Peyer's patch (tissue), 4 donors: ENCODE measurements around the gene DYNLT3. TPM values are rescaled to one million over a fixed set of nuclear protein-coding genes. Genes with fewer than 3 reads are reported as not detected.

Experiments used
- DNase-seq, 3 donors: peaks; one replicate each; pipeline ENCODE4 v3.0.0-alpha.2; 2017 to 2019
- H3K27ac ChIP-seq, 4 donors: fragments of 200-600 bp; sonication (generic); one replicate each; pipeline ENCODE4 v1.5.1; 2016 to 2019
- H3K27me3 ChIP-seq, 2 donors: fragments of 200-600 bp; sonication (generic); one replicate each; pipeline ENCODE4 v1.5.1; 2019
- H3K36me3 ChIP-seq, 3 donors: fragments of 200-600 bp; sonication (generic); one replicate each; pipeline ENCODE4 v1.5.1; 2016 to 2019
- H3K4me1 ChIP-seq, 4 donors: fragments of 200-600 bp; sonication (generic); one replicate each; pipeline ENCODE4 v1.5.1; 2016 to 2019
- H3K4me3 ChIP-seq, 4 donors: fragments of 200-600 bp; sonication (generic); 1 replicate in 3 of 4; 2 replicates in 1 of 4; pipeline ENCODE4 v1.5.1; 2016 to 2019; ENCODE audit warnings: mild to moderate bottlenecking in 1 of 4
- H3K9me3 ChIP-seq, 4 donors: fragments of 200-600 bp; sonication (generic); one replicate each; pipeline ENCODE4 v1.5.1; 2016 to 2019; ENCODE audit warnings: mild to moderate bottlenecking in 1 of 4
- CTCF ChIP-seq, 6 experiments: fragments of 450-650 bp in 4 of 6; fragments of 200-600 bp in 2 of 6; sonication (generic) in 1 of 6; IDR thresholded peaks; one replicate each; pipeline ENCODE4 v1.5.1; 2017 to 2019; ENCODE audit warnings: antibody characterized with exemption in 6 of 6, mild to moderate bottlenecking in 3 of 6, moderate library complexity in 1 of 6
- POLR2A ChIP-seq, 2 donors: fragments of 450-650 bp; IDR thresholded peaks; one replicate each; pipeline ENCODE4 v1.5.1; 2017; ENCODE audit warnings: antibody characterized with exemption in 2 of 2, mild to moderate bottlenecking in 2 of 2, moderate library complexity in 2 of 2
- total RNA-seq, 4 donors: library from RNA; depleted of rRNA; stranded (reverse); fragments of >200 nt; gene quantifications; one replicate each; pipeline ENCODE4 v1.1.0, GENCODE V29; 2016

Gene DYNLT3
- total RNA-seq, result 10 to 100 TPM in 3 of 4 donors, 1 to 10 TPM in 1; 8.8 to 30.3 (median 23.5) TPM

GRCh38 chrX:37846934-37847732 lies at the start of gene DYNLT3:
Gene DYNLT3 (minus strand): TSS chrX:37847571. CDS start chrX:37847510, 61 bp downstream.
- H3K4me3 ChIP-seq, result peak within 1 kb of the TSS; percentile 61 to 90 (median 76)
- H3K27me3 ChIP-seq, result no peaks in the 10 kb centered on the region
- H3K36me3 ChIP-seq, result no peaks in the 10 kb centered on the region
- H3K27ac ChIP-seq, result peak within 1 kb of the TSS; percentile 79 to 92 (median 85)
- no peaks in the 10 kb centered on the region for H3K9me3 ChIP-seq
- DNase-seq, result peak; percentile 75 to 93 (median 86)
- no peaks in the 10 kb centered on the region for H3K4me1 ChIP-seq
- TF ChIP-seq CTCF (IDR thresholded peaks at IDR 0.05) (peak in 1 of 6 experiments; percentile 2), POLR2A (IDR thresholded peaks at IDR 0.05) (peak; percentile 64 to 82)

- H3K27me3 ChIP-seq, result no peaks in the 10 kb centered on the region
- no peak for DNase-seq
- H3K4me1 ChIP-seq, result no peaks in the 10 kb centered on the region
- no peaks in the 10 kb centered on the region for H3K36me3 ChIP-seq
- TF ChIP-seq POLR2A (IDR thresholded peaks at IDR 0.05), result no peak
- no peak for TF ChIP-seq CTCF (IDR thresholded peaks at IDR 0.05)
- H3K9me3 ChIP-seq, result no peaks in the 10 kb centered on the region
- H3K27ac ChIP-seq, result no peak overlapping the region
- no peak overlapping the region for H3K4me3 ChIP-seq
Observed at GRCh38 chrX:37896511-37896890, 49.1 kb upstream of the DYNLT3 start.

GRCh38 chrX:37895795-37896510 lies 48.6 kb upstream of the DYNLT3 start:
- DNase-seq, result no peak
- no peak for TF ChIP-seq POLR2A (IDR thresholded peaks at IDR 0.05)
- no peak for TF ChIP-seq CTCF (IDR thresholded peaks at IDR 0.05)
- no peak overlapping the region for H3K27ac ChIP-seq
- no peaks in the 10 kb centered on the region for H3K4me1 ChIP-seq
- H3K36me3 ChIP-seq, result no peaks in the 10 kb centered on the region
- no peaks in the 10 kb centered on the region for H3K9me3 ChIP-seq
- no peak overlapping the region for H3K4me3 ChIP-seq
- no peaks in the 10 kb centered on the region for H3K27me3 ChIP-seq

GRCh38 chrX:37894725-37895124 lies 47.4 kb upstream of the DYNLT3 start:
- TF ChIP-seq POLR2A (IDR thresholded peaks at IDR 0.05), result no peak
- no peak for TF ChIP-seq CTCF (IDR thresholded peaks at IDR 0.05)
- H3K27ac ChIP-seq, result no peak overlapping the region
- no peaks in the 10 kb centered on the region for H3K4me1 ChIP-seq
- no peaks in the 10 kb centered on the region for H3K36me3 ChIP-seq
- no peak for DNase-seq
- no peaks in the 10 kb centered on the region for H3K27me3 ChIP-seq
- no peaks in the 10 kb centered on the region for H3K9me3 ChIP-seq
- H3K4me3 ChIP-seq, result no peak overlapping the region

- no peaks in the 10 kb centered on the region for H3K36me3 ChIP-seq
- TF ChIP-seq CTCF (IDR thresholded peaks at IDR 0.05), result no peak
- TF ChIP-seq POLR2A (IDR thresholded peaks at IDR 0.05), result no peak
- no peaks in the 10 kb centered on the region for H3K9me3 ChIP-seq
- no peak overlapping the region for H3K27ac ChIP-seq
- no peaks in the 10 kb centered on the region for H3K27me3 ChIP-seq
- DNase-seq, result no peak
- H3K4me1 ChIP-seq, result no peaks in the 10 kb centered on the region
- no peak overlapping the region for H3K4me3 ChIP-seq
Observed at GRCh38 chrX:37888010-37888409, 40.6 kb upstream of the DYNLT3 start.
